ENCODE measurements around the gene FLT3LG.
A peak's percentile ranks its signal among the peaks of the same experiment; 100 is the strongest.
"Not testable (repeated sequence)": the region's sequence is repeated elsewhere in the genome, so short reads cannot be mapped to it uniquely, and the experiment has no call there.

The FLT3LG gene

GRCh38 chr19:49470615-49470978, 3.4 kb upstream of the FLT3LG start:
- TF ChIP-seq EZH2 (optimal IDR thresholded peaks at IDR 0.05; ENCODE audit: low read depth, low read length) (no peak), CTCF (IDR thresholded peaks at IDR 0.05; ENCODE audit: low read length) (no peak), EZH2phosphoT487 (IDR thresholded peaks at IDR 0.05; ENCODE audit: low read length) (no peak)
- Histone ChIP-seq H4K20me1 (ENCODE audit: insufficient read depth, low read length) (no peaks in the 10 kb centered on the region), H3K4me3 (ENCODE audit: low read length) (no peak overlapping the region), H3K9ac (ENCODE audit: low read length) (no peak overlapping the region), H3K27me3 (replicated peaks; ENCODE audit: insufficient read depth, low read length) (no peaks in the 10 kb centered on the region), H3K36me3 (replicated peaks; ENCODE audit: insufficient read depth, low read length) (no peaks in the 10 kb centered on the region), H3K79me2 (ENCODE audit: low read length) (peaks cover 4% of the 10 kb centered on the region), H2AFZ (ENCODE audit: low read length) (no peak overlapping the region), H3K4me2 (ENCODE audit: low read depth, low read length) (no peak overlapping the region), H3K27ac (ENCODE audit: low read length) (no peak overlapping the region), H3F3A (ENCODE audit: insufficient read depth, low read length) (0 out of 2 replicates have a peak, but pooled peaks cover 5% of the 10 kb centered on the region), H3K9me3 (replicated peaks; ENCODE audit: insufficient read depth, low read length) (no peaks in the 10 kb centered on the region), H3K9me2 (replicated peaks; ENCODE audit: insufficient read depth, low read length) (no peaks in the 10 kb centered on the region), H3K4me1 (ENCODE audit: low read length) (peaks cover 15% of the 10 kb centered on the region)
- no peak for DNase-seq

- DNase-seq: no peak
- H3K36me3 ChIP-seq (replicated peaks; ENCODE audit: insufficient read depth, low read length): no peaks in the 10 kb centered on the region
- H2AFZ ChIP-seq (ENCODE audit: low read length): no peak overlapping the region
- H3K9me3 ChIP-seq (replicated peaks; ENCODE audit: insufficient read depth, low read length): no peaks in the 10 kb centered on the region
- no peak for TF ChIP-seq CTCF (IDR thresholded peaks at IDR 0.05; ENCODE audit: low read length)
- no peak for TF ChIP-seq EZH2 (optimal IDR thresholded peaks at IDR 0.05; ENCODE audit: low read depth, low read length)
- TF ChIP-seq EZH2phosphoT487 (IDR thresholded peaks at IDR 0.05; ENCODE audit: low read length): no peak
- H3K4me3 ChIP-seq (ENCODE audit: low read length): no peak overlapping the region
- H3K9ac ChIP-seq (ENCODE audit: low read length): no peak overlapping the region
- 0 out of 2 replicates have a peak, but pooled peaks cover 5% of the 10 kb centered on the region for H3F3A ChIP-seq (ENCODE audit: insufficient read depth, low read length)
- no peaks in the 10 kb centered on the region for H3K9me2 ChIP-seq (replicated peaks; ENCODE audit: insufficient read depth, low read length)
- H3K4me1 ChIP-seq (ENCODE audit: low read length): peaks cover 15% of the 10 kb centered on the region
- no peaks in the 10 kb centered on the region for H4K20me1 ChIP-seq (ENCODE audit: insufficient read depth, low read length)
- H3K4me2 ChIP-seq (ENCODE audit: low read depth, low read length): no peak overlapping the region
- H3K27me3 ChIP-seq (replicated peaks; ENCODE audit: insufficient read depth, low read length): no peaks in the 10 kb centered on the region
- no peak overlapping the region for H3K27ac ChIP-seq (ENCODE audit: low read length)
- H3K79me2 ChIP-seq (ENCODE audit: low read length): peaks cover 4% of the 10 kb centered on the region
Observed at GRCh38 chr19:49472936-49473335, 1.1 kb upstream of the FLT3LG start.

- H3K27ac ChIP-seq (ENCODE audit: low read length): peak overlapping the region; percentile 51; the same call in 1 of the 2 replicates
- H3K27me3 ChIP-seq (replicated peaks; ENCODE audit: insufficient read depth, low read length); H4K20me1 ChIP-seq (ENCODE audit: insufficient read depth, low read length); H3K9me2 ChIP-seq (replicated peaks; ENCODE audit: insufficient read depth, low read length); H3K36me3 ChIP-seq (replicated peaks; ENCODE audit: insufficient read depth, low read length); H3K9me3 ChIP-seq (replicated peaks; ENCODE audit: insufficient read depth, low read length); H3K79me2 ChIP-seq (ENCODE audit: low read length); DNase-seq; H3F3A ChIP-seq (ENCODE audit: insufficient read depth, low read length): not testable (repeated sequence)
- H3K4me1 ChIP-seq (ENCODE audit: low read length): peaks cover 12% of the 10 kb centered on the region
- peak overlapping the region; percentile 85 for H3K9ac ChIP-seq (ENCODE audit: low read length)
- H3K4me3 ChIP-seq (ENCODE audit: low read length): peak overlapping the region; percentile 82
- H3K4me2 ChIP-seq (ENCODE audit: low read depth, low read length): peak overlapping the region; percentile 96
- H2AFZ ChIP-seq (ENCODE audit: low read length): peak overlapping the region; percentile 95
Observed at GRCh38 chr19:49473501-49473867, 531 bp upstream of the FLT3LG start.

- Histone ChIP-seq H3K4me2 (ENCODE audit: low read depth, low read length) (peak overlapping the region; percentile 96), H3F3A (ENCODE audit: insufficient read depth, low read length) (0 out of 2 replicates have a peak, but pooled peaks cover 5% of the 10 kb centered on the region), H3K79me2 (ENCODE audit: low read length) (peaks cover 4% of the 10 kb centered on the region), H3K9me3 (replicated peaks; ENCODE audit: insufficient read depth, low read length) (no peaks in the 10 kb centered on the region), H3K4me1 (ENCODE audit: low read length) (peaks cover 7% of the 10 kb centered on the region), H2AFZ (ENCODE audit: low read length) (peak overlapping the region; percentile 95), H3K4me3 (ENCODE audit: low read length) (peak overlapping the region; percentile 82), H3K36me3 (replicated peaks; ENCODE audit: insufficient read depth, low read length) (no peaks in the 10 kb centered on the region), H4K20me1 (ENCODE audit: insufficient read depth, low read length) (no peaks in the 10 kb centered on the region), H3K27me3 (replicated peaks; ENCODE audit: insufficient read depth, low read length) (no peaks in the 10 kb centered on the region), H3K9me2 (replicated peaks; ENCODE audit: insufficient read depth, low read length) (no peaks in the 10 kb centered on the region), H3K27ac (ENCODE audit: low read length) (peak overlapping the region; percentile 51; the same call in 1 of the 2 replicates), H3K9ac (ENCODE audit: low read length) (peak overlapping the region; percentile 85)
- no peak for DNase-seq
- no peak for TF ChIP-seq EZH2 (optimal IDR thresholded peaks at IDR 0.05; ENCODE audit: low read depth, low read length)
- TF ChIP-seq CTCF (IDR thresholded peaks at IDR 0.05; ENCODE audit: low read length): no peak
- TF ChIP-seq EZH2phosphoT487 (IDR thresholded peaks at IDR 0.05; ENCODE audit: low read length): no peak
Observed at GRCh38 chr19:49474542-49474924, 518 bp downstream of the FLT3LG start.
